Measurements from ENCODE around the gene ASCL2. TPM values are rescaled to one million over a fixed set of nuclear protein-coding genes. Genes with fewer than 3 reads are reported as not detected.

The ASCL2 gene
- total and polyA plus RNA-seq, 10 of the 15 experiments (the other 5 are each of a cell fraction or from before 2014, with no cell fraction given), result not detected

DNA sequence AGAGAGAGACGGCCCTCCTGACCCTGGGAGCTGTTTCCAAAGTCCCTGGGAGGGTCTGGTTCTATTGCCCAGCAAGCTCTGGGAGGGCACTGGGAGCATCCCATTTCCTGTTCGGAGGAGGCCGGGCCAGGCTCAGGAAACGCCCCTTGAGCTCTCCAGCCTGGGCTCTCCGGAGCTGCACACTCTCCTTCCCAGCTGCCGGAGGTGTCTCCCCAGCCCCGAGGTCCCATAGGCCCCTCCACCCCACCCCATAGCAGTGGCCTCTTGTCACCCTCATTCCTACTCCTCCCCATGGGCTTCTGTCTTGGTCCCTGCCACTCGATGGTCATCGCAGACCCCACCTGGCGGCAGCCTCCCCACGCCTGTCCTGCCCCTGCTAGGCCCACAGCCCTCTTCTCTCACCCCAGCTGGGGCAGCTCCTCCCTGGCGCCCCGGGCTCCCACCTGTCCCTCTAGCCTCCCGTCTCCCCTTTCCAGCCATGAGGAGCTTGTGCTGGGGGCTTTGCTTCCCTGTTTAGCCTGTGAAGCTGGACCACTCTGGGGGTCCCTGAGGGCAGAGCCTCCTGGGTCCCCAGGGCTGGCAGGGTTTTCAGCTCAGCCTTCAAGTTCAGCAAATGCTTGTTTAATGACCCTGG is 34.2 kb upstream of the ASCL2 start:
- FAIRE-seq, result no peak
- H3K79me2 ChIP-seq (ENCODE audit: control insufficient read depth, insufficient read depth, low read length), result no peaks in the 10 kb centered on the region
- RAD21 ChIA-PET (ENCODE audit: unreplicated experiment), result interaction anchor here (0.6 to 7.3 kb wide), 14 partner anchors 10 to 583 kb away, joined by 3 to 187 read pairs (median 4); partner anchors contain the start of genes CD81 and TSSC4

More for the DNA sequence above, 34.2 kb upstream of the ASCL2 start:
- BruUV-seq (replicated peaks), result no TSS peak
- no peaks in the 10 kb centered on the region for H3K9me3 ChIP-seq (replicated peaks; ENCODE audit: control insufficient read depth, insufficient read depth, low read length)
- no peak for TF ChIP-seq POLR2AphosphoS2 (IDR thresholded peaks at IDR 0.05; ENCODE audit: low read depth, low read length)
- TF ChIP-seq, protein P1, sequence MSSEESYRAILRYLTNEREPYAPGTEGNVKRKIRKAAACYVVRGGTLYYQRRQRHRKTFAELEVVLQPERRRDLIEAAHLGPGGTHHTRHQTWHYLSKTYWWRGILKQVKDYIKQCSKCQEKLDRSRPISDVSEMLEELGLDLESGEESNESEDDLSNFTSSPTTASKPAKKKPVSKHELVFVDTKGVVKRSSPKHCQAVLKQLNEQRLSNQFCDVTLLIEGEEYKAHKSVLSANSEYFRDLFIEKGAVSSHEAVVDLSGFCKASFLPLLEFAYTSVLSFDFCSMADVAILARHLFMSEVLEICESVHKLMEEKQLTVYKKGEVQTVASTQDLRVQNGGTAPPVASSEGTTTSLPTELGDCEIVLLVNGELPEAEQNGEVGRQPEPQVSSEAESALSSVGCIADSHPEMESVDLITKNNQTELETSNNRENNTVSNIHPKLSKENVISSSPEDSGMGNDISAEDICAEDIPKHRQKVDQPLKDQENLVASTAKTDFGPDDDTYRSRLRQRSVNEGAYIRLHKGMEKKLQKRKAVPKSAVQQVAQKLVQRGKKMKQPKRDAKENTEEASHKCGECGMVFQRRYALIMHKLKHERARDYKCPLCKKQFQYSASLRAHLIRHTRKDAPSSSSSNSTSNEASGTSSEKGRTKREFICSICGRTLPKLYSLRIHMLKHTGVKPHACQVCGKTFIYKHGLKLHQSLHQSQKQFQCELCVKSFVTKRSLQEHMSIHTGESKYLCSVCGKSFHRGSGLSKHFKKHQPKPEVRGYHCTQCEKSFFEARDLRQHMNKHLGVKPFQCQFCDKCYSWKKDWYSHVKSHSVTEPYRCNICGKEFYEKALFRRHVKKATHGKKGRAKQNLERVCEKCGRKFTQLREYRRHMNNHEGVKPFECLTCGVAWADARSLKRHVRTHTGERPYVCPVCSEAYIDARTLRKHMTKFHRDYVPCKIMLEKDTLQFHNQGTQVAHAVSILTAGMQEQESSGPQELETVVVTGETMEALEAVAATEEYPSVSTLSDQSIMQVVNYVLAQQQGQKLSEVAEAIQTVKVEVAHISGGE (CRISPR knock-in tag; IDR thresholded peaks at IDR 0.05), result no peak
- TF ChIP-seq, protein P2, sequence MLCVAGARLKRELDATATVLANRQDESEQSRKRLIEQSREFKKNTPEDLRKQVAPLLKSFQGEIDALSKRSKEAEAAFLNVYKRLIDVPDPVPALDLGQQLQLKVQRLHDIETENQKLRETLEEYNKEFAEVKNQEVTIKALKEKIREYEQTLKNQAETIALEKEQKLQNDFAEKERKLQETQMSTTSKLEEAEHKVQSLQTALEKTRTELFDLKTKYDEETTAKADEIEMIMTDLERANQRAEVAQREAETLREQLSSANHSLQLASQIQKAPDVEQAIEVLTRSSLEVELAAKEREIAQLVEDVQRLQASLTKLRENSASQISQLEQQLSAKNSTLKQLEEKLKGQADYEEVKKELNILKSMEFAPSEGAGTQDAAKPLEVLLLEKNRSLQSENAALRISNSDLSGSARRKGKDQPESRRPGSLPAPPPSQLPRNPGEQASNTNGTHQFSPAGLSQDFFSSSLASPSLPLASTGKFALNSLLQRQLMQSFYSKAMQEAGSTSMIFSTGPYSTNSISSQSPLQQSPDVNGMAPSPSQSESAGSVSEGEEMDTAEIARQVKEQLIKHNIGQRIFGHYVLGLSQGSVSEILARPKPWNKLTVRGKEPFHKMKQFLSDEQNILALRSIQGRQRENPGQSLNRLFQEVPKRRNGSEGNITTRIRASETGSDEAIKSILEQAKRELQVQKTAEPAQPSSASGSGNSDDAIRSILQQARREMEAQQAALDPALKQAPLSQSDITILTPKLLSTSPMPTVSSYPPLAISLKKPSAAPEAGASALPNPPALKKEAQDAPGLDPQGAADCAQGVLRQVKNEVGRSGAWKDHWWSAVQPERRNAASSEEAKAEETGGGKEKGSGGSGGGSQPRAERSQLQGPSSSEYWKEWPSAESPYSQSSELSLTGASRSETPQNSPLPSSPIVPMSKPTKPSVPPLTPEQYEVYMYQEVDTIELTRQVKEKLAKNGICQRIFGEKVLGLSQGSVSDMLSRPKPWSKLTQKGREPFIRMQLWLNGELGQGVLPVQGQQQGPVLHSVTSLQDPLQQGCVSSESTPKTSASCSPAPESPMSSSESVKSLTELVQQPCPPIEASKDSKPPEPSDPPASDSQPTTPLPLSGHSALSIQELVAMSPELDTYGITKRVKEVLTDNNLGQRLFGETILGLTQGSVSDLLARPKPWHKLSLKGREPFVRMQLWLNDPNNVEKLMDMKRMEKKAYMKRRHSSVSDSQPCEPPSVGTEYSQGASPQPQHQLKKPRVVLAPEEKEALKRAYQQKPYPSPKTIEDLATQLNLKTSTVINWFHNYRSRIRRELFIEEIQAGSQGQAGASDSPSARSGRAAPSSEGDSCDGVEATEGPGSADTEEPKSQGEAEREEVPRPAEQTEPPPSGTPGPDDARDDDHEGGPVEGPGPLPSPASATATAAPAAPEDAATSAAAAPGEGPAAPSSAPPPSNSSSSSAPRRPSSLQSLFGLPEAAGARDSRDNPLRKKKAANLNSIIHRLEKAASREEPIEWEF (IDR thresholded peaks at IDR 0.05; ENCODE audit: insufficient replicate concordance, low read depth, low read length), result no peak
- no peak for TF ChIP-seq BCL11A (IDR thresholded peaks at IDR 0.05; ENCODE audit: low read depth, low read length)
- TF ChIP-seq IKZF1 (conservative IDR thresholded peaks at IDR 0.05), result no peak
- no peak for TF ChIP-seq YY1 (IDR thresholded peaks at IDR 0.05; ENCODE audit: low read depth, low read length)
- no peak for TF ChIP-seq NFXL1 (IDR thresholded peaks at IDR 0.05; ENCODE audit: borderline replicate concordance)
- no peak for TF ChIP-seq POLR2AphosphoS5 (IDR thresholded peaks at IDR 0.05; ENCODE audit: low read length)
- H3K27me3 ChIP-seq (replicated peaks in 1 of 2; ENCODE audit: control insufficient read depth in 2 of 2, insufficient read depth in 2 of 2, low read length in 1 of 2), result no peaks in the 10 kb centered on the region; a peak in 1 of 4 replicates
- H3K4me1 ChIP-seq (ENCODE audit: control insufficient read depth, insufficient read depth, low read length), result no peaks in the 10 kb centered on the region
- ATAC-seq (no peak), DNase-seq (ENCODE audit: low read depth, low spot score) (no peak)
- no peak overlapping the region for H3K27ac ChIP-seq (ENCODE audit: control insufficient read depth, insufficient read depth)
- no peak overlapping the region for H3K4me3 ChIP-seq
- ChIA-PET SMC1A (ENCODE audit: uncharacterized antibody, unreplicated experiment) (interaction anchor here (0.9 to 3.9 kb wide), 6 partner anchors 18 to 115 kb away, joined by 3 to 60 read pairs (median 4); partner anchors contain the start of gene TSSC4), POLR2A (interaction anchor here (1.4 kb wide), 1 partner anchor 116 kb away, joined by 3 read pairs; no protein-coding TSS in a partner anchor), CTCF (interaction anchor here (0.6 to 11.0 kb wide), 20 partner anchors 17 to 588 kb away, joined by 3 to 271 read pairs (median 4); partner anchors contain the start of genes CD81 and TSSC4)
- no peaks in the 10 kb centered on the region for H3K36me3 ChIP-seq (ENCODE audit: control insufficient read depth in 2 of 2, insufficient read depth in 2 of 2, low read length in 1 of 2)
- H3K4me2 ChIP-seq (ENCODE audit: control insufficient read depth, insufficient read depth), result no peak overlapping the region
- 6% methylated on average over 11 of the region's 14 CpGs for WGBS (ENCODE audit: insufficient coverage, insufficient replicate concordance, low lambda C conversion rate, missing lambda C conversion rate)
- in situ Hi-C loops (cut with MboI) (no loop called here), intact Hi-C loops (cut with micrococcal nuclease; ENCODE audit: unreplicated experiment) (loop anchor here (1.0 to 2.0 kb wide), 3 partner anchors 94 to 226 kb away; no protein-coding TSS in a partner anchor)
- H4K20me1 ChIP-seq (ENCODE audit: control insufficient read depth, insufficient read depth), result no peaks in the 10 kb centered on the region
- no peak overlapping the region for H2AFZ ChIP-seq (ENCODE audit: control insufficient read depth, low read depth, low read length)
- H3K9ac ChIP-seq (ENCODE audit: control insufficient read depth, insufficient read depth, low read length), result no peak overlapping the region
